Activated effector memory CD4-positive, alpha-beta T cell treated with Interleukin-2 at 50 U/mL for 16 hours (primary cell): ENCODE results near the gene SLC13A5.
"Not testable (repeated sequence)": the region's sequence is repeated elsewhere in the genome, so short reads cannot be mapped to it uniquely, and the experiment has no call there.

Experiments
- DNase-seq: peaks from one replicate; pipeline ENCODE4 v3.0.0-alpha.2; 2020

Gene SLC13A5

GRCh38 chr17:6683081-6683684 is 30.0 kb downstream of the SLC13A5 start:
- DNase-seq: no peak

- no peak for DNase-seq
These were observed 30.8 kb downstream of the SLC13A5 start for GRCh38 chr17:6682339-6682738.

GRCh38 chr17:6681671-6682070 is 31.5 kb downstream of the SLC13A5 start:
- no peak for DNase-seq

- no peak for DNase-seq
These were observed 32.0 kb downstream of the SLC13A5 start for GRCh38 chr17:6681176-6681575.

GRCh38 chr17:6679241-6679640 is 33.9 kb downstream of the SLC13A5 start:
- no peak for DNase-seq

GRCh38 chr17:6677946-6678345 is 35.2 kb downstream of the SLC13A5 start:
- no peak for DNase-seq

GRCh38 chr17:6677158-6677831 is 35.9 kb downstream of the SLC13A5 start:
- DNase-seq: no peak

GRCh38 chr17:6676802-6677157 is 36.4 kb downstream of the SLC13A5 start:
- DNase-seq: no peak

- no peak for DNase-seq
These were observed 37.9 kb downstream of the SLC13A5 start for GRCh38 chr17:6675201-6675825.

- no peak for DNase-seq
These were observed 38.6 kb downstream of the SLC13A5 start for GRCh38 chr17:6674586-6674985.

- DNase-seq: no peak
These were observed 41.7 kb downstream of the SLC13A5 start for GRCh38 chr17:6671431-6671830.

GRCh38 chr17:6670999-6671398 is 42.2 kb downstream of the SLC13A5 start:
- no peak for DNase-seq

- DNase-seq: no peak
These were observed 42.6 kb downstream of the SLC13A5 start for GRCh38 chr17:6670571-6670970.

- no peak for DNase-seq
These were observed 43.5 kb downstream of the SLC13A5 start for GRCh38 chr17:6669479-6670212.

GRCh38 chr17:6668727-6669425 is 44.3 kb downstream of the SLC13A5 start:
- no peak for DNase-seq

- DNase-seq: no peak
These were observed 45.0 kb downstream of the SLC13A5 start for GRCh38 chr17:6668219-6668618.

GRCh38 chr17:6667516-6667915 is 45.7 kb downstream of the SLC13A5 start:
- no peak for DNase-seq

GRCh38 chr17:6666557-6666956 is 46.6 kb downstream of the SLC13A5 start:
- DNase-seq: no peak

GRCh38 chr17:6666077-6666521 is 47.1 kb downstream of the SLC13A5 start:
- DNase-seq: no peak

GRCh38 chr17:6663200-6663599 is 50.0 kb downstream of the SLC13A5 start:
- DNase-seq: not testable (repeated sequence)

GRCh38 chr17:6661464-6661848 is 51.7 kb downstream of the SLC13A5 start:
- no peak for DNase-seq

GRCh38 chr17:6660805-6661463 is 52.2 kb downstream of the SLC13A5 start:
- no peak for DNase-seq

- DNase-seq: no peak
These were observed 53.1 kb downstream of the SLC13A5 start for GRCh38 chr17:6660101-6660500.
